Activated CD4-positive, CD25-positive, alpha-beta regulatory T cell treated with anti-CD3 and anti-CD28 coated beads, Interleukin-2, amount 50 U/mL, for 24 hours (primary cell): Measurements from ENCODE around the gene DUSP19.
A peak's percentile ranks its signal among the peaks of the same experiment; 100 is the strongest.
"Not testable (repeated sequence)": the region's sequence is repeated elsewhere in the genome, so short reads cannot be mapped to it uniquely, and the experiment has no call there.

ENCODE experiments used
- ATAC-seq, 2 donors: fragments of 150-1000 bp; cut with Tn5 transposase; one replicate each; pipeline ENCODE4 v1.10.0; 2021; ENCODE audit warnings: mild to moderate bottlenecking in 1 of 2, moderate library complexity in 1 of 2

The DUSP19 gene, protein sequence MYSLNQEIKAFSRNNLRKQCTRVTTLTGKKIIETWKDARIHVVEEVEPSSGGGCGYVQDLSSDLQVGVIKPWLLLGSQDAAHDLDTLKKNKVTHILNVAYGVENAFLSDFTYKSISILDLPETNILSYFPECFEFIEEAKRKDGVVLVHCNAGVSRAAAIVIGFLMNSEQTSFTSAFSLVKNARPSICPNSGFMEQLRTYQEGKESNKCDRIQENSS

GRCh38 chr2:183078464-183079138 lies at the start of gene DUSP19:
Gene DUSP19, plus strand, starts transcription at chr2:183078747. Its CDS starts 187 bp downstream, at chr2:183078934.
- ATAC-seq: peak; percentile 84 to 91

GRCh38 chr2:183029219-183029618 lies 49.3 kb upstream of the DUSP19 start:
- no peak for ATAC-seq

GRCh38 chr2:183031911-183032794 lies 46.4 kb upstream of the DUSP19 start:
- no peak for ATAC-seq

DNA sequence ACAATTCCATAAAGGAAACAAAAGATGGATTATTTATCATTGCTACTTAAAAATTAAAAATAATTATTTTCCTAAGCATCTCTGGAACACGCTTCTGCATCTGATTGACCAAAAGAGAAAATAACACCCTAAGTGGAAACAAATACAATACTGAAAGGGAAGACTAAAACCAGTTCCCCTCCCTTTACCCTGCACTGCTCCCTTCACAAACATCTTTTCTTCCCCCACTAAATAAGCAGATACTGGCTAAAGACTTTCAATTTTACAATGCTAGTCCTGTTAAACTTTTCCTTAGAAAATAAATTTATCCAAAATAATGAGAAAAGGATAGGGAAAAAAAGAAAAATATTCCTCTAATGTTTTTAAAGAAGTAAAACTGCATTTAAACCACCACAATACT lies 44.6 kb upstream of the DUSP19 start:
- no peak for ATAC-seq

DNA sequence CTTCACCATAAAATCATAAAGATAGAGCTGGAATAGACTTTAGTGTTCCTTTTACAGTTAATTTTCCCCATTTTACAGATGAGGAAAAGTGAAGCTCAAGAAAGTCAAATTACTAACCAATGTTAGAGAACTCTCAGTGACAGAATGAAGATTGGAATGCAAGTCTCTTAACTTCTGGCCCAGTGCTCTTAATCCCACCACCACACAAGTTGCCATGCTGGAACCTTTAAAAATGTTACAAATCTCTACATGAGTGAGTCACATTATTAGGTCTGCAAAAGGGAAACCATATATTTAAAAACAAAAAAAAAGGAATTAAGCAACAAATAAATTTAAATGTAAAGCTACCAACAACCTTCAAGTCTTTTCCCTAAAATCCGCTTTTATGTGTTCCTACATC lies 43.7 kb upstream of the DUSP19 start:
- ATAC-seq: no peak

DNA sequence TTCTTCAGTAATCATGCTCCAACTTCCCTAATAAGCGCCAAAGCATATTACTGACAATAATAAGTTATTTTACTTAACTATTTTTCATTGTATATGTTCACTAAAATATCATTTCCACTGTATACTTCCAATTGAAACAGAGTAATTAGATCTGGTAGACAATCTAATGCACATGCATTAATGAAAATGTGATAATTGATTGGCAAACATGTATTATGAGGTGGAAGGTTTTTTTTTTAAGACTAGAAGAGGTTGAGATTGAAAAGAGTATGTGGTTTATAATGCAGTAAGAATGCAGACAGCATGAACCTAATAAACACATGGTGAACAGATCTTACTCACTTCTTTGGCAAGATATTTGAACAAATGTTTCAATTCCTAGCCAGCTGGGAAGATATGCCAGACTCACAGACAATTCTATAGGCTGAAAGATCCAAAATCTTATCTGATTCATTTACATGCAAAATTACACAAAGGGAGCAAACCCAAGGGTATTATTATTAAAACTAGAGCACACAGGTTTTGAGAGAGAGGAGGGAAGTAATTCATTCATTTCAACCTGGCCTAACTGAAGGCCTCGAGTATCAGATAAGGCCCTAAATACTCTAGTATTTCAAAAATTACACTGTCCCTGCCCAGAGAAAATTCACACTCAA lies 43.1 kb upstream of the DUSP19 start:
- ATAC-seq: no peak

GRCh38 chr2:183035954-183036669 lies 42.4 kb upstream of the DUSP19 start:
- ATAC-seq: no peak

DNA sequence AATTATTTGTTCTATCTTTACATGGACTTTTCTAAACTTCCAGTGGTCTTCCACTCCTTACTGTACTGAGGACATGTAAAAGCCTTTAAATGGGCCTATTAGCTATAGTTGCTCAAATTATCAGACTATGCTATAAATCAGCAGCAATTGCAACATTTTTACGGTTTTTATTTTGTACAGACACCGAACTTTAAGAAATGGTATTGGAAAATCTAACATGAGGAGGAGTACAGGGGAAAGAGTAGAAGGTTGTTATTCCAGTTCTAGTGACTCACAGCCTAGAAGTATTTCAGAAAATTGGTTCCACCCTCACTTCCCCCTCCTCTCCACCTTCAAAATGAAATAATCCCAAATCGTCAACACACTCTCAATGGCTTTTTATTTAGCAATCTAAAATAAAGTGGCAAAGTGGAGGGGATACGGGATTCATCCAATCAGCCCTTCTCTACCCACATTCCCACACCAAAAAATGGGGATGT lies 41.4 kb upstream of the DUSP19 start:
- no peak for ATAC-seq

DNA sequence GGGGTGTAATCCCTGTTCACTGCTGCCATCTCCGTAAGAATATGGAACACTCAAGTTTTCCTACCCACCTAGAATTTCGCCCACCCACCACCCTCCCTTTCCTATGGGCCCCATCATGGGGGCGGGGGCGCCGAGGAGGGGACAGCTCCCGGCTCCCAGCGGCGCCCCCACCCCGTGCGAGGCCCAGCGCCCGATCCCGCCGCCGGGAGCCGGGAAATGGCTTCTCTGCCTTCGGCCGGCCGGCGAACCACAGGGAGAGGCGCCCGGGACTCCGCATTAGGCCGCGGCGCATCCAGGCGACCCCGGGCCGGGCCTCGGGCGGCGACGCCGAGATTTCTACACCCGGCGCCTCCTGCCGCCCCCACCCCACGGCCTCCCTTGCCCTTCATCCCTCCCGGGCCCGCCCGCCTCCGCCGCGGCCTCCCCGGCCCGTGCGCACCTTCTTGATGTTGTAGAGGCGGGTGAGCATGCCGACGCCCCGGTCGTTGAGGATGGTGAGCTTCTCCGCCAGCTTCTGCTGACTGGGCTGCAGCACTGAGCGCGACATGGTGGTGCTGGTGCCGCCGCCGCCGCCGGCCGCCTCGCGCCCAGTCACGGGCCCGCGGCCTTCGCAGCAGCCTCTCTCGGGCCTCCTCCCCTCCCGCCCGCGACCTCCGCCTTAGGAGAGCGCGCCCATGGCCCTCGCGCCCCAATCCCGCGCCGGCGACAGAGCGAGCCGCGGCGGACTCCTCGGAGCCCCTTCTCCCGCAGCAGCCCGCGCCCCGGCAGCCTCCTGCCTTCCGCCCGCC lies 40.8 kb upstream of the DUSP19 start:
- ATAC-seq: peak; percentile 58 to 64

- ATAC-seq: peak; percentile 86 to 87
These were observed 39.9 kb upstream of the DUSP19 start, which contains the start of gene NCKAP1 for GRCh38 chr2:183038341-183039300. Gene NCKAP1, minus strand, starts transcription at chr2:183038457. Its CDS starts 358 bp downstream, at chr2:183038099.

- ATAC-seq: no peak
These were observed 37.9 kb upstream of the DUSP19 start for GRCh38 chr2:183040604-183041003.

DNA sequence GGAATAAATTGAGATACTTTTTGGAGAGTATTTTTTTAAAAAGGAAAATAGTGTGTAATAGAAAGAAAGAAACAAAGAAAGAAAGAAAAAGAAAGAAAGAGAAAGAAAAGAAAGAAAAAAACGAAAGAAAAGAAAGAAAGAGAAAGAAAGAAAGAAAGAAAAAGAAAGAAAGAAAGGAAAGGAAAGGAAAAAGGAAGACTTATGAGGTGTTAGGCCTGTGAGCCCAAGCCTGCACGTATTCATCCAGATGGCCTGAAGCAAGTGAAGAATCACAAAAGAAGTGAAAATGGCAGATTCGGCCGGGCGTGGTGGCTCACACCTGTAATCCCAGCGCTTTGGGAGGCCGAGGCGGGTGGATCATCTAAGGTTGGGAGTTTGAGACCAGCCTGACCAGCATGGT lies 35.0 kb upstream of the DUSP19 start:
- ATAC-seq: not testable (repeated sequence)

GRCh38 chr2:183047486-183048125 lies 30.9 kb upstream of the DUSP19 start:
- ATAC-seq: not testable (repeated sequence)

GRCh38 chr2:183049420-183049819 lies 29.1 kb upstream of the DUSP19 start:
- ATAC-seq: no peak

- ATAC-seq: no peak
These were observed 21.1 kb upstream of the DUSP19 start for GRCh38 chr2:183057333-183057985.

GRCh38 chr2:183059561-183059960 lies 19.0 kb upstream of the DUSP19 start:
- ATAC-seq: peak in 1 of 2 donors; percentile 33

DNA sequence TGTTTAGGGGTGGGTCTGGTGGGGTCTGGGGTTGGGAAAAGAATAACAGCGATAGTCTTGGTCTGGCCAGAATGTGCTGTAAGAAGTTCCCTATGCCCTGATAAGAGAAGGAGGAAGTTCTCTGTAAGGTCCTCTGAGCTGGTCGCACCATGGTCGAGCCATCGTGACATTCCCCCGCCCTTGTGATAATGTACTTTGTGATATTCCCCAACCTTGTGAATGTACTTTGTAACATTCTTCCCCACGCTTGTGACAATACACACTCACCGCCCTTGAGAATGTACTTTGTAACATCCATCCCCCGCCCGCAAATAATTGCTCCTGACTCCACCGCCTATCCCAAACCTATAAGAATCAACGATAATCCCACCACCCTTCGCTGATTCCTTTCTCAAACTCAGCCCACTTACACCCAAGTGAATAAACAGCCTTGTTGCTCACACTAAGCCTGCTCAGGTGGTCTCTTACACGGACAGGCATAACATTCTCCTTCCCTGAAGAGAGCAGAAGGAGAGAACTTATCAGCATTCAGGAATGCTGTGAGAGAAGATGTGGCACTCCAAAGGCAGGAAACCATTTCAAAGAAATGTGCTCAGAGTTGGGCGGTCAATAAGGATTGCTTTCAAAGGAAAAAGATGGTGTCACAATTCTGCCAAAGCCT lies 17.8 kb upstream of the DUSP19 start:
- no peak for ATAC-seq

DNA sequence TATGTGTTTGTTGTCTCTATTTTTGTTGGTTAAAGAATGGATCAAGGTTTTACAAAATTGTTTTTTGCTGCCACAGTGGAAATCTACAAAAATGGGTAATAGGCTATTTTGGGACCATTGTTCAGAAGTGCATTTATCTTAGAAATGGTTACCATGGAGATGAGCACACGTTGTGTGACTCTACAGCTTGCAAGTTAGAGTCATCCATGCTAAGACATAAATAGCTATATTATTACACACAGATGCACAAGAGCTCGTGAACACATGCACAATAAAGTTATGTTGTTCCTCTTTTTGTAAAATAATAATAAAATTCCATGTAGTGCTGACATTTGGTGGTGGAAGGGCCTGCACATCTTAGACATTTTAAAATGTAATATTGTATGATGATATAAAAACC lies 15.5 kb upstream of the DUSP19 start:
- no peak for ATAC-seq
